ENCODE data around the gene NME7. TPM values are rescaled to one million over a fixed set of nuclear protein-coding genes. Genes with fewer than 3 reads are reported as not detected.
A peak's percentile ranks its signal among the peaks of the same experiment; 100 is the strongest.

NME7 gene
- total RNA-seq, 1 donor from 2014 or later = 14.5 TPM

- no peak for TF ChIP-seq CTCF (IDR thresholded peaks at IDR 0.05)
- Mint-ChIP-seq H3K27ac (no peak within 1 kb of the TSS), H3K4me1 (peaks cover 18% of the 10 kb centered on the region), H3K36me3 (ENCODE audit: low read depth) (no peaks in the 10 kb centered on the region), H3K4me3 (peak within 1 kb of the TSS; percentile 89), H3K9me3 (no peaks in the 10 kb centered on the region), H3K27me3 (peaks cover 35% of the 10 kb centered on the region)
- DNase-seq (peak; percentile 77), ATAC-seq (ENCODE audit: low read depth) (peak; percentile 95)
- intact Hi-C loops (cut with micrococcal nuclease) = loop anchor here (1.0 to 10.0 kb wide), 5 partner anchors 261 to 1172 kb away; partner anchors contain the start of genes DCAF6, KIFAP3, MPC2 and NME7
- ChIA-PET CTCF (no interaction called here), POLR2A (no interaction called here)
Measured at GRCh38 chr1:169106095-169106920, 261.3 kb downstream of the NME7 start, which contains the start of gene ATP1B1. Gene ATP1B1, plus strand, starts transcription at chr1:169106690. Its CDS starts 140 bp downstream, at chr1:169106830.

DNA sequence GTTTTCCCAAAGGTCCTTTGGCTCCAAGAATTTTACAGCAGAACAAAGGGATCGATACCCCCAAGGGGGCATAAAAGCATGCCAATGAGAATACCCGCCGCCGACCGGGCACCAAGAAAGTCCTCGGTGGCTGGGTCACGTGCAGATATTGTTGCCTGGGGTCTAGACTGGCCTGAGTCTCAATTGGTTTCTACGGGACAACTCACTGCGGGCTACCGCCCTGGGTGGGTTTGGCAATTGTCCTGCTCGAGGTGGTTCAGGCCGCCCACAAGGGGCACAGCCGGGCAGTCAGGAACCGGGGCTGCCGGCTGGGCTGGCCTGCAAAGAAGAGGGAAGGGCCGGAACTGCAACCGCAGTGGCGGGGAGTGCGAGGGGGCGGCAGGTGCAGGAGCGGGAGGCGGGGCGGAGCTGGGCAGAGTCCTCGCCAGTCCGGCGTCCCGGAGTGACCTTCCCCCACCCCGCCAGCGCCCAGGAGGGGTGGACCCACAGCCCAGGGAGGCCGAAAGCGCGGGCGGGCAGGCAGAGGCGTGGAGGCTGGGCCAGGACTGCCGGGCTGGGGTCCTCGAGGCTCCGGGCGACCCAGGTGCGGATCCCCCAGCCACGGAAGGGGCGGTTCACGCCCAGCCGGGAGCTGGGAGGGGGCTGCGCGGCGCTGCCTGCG, 262.0 kb downstream of the NME7 start:
- ChIA-PET POLR2A (no interaction called here), CTCF (no interaction called here)
- H3K4me1 Mint-ChIP-seq = peaks cover 18% of the 10 kb centered on the region
- H3K9me3 Mint-ChIP-seq = no peaks in the 10 kb centered on the region
- H3K27ac Mint-ChIP-seq = no peak overlapping the region
- no peaks in the 10 kb centered on the region for H3K36me3 Mint-ChIP-seq (ENCODE audit: low read depth)
- intact Hi-C loops (cut with micrococcal nuclease) = loop anchor here (1.0 to 10.0 kb wide), 5 partner anchors 262 to 1171 kb away; partner anchors contain the start of genes DCAF6, KIFAP3, MPC2 and NME7
- H3K27me3 Mint-ChIP-seq = peaks cover 36% of the 10 kb centered on the region
- peak overlapping the region; percentile 78 for H3K4me3 Mint-ChIP-seq
- DNase-seq = no peak
- TF ChIP-seq CTCF (IDR thresholded peaks at IDR 0.05) = no peak
- ATAC-seq (ENCODE audit: low read depth) = peak; percentile 28

DNA sequence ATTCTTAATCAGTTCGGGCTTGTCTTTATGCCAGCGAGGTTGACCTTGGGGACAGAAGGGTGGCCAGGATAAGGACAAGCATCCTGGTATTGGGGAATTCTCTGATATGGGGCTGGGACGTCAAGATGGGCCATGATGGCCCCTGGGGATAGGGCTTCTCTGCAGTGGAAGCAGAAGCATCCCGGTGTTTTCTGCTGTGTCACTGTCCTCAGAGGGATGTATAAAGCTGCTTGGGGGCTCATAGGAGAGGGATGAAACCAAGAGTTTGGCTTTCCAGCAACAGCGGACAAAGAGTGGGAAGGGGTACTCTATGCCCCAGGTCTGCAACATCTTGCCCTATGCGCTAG, 262.5 kb downstream of the NME7 start:
- peaks cover 18% of the 10 kb centered on the region for H3K4me1 Mint-ChIP-seq
- peaks cover 31% of the 10 kb centered on the region for H3K27me3 Mint-ChIP-seq
- ATAC-seq (ENCODE audit: low read depth) (no peak), DNase-seq (no peak)
- H3K9me3 Mint-ChIP-seq = no peaks in the 10 kb centered on the region
- no peaks in the 10 kb centered on the region for H3K36me3 Mint-ChIP-seq (ENCODE audit: low read depth)
- no peak overlapping the region for H3K27ac Mint-ChIP-seq
- CTCF ChIA-PET = no interaction called here
- H3K4me3 Mint-ChIP-seq = peak overlapping the region; percentile 78
- intact Hi-C loops (cut with micrococcal nuclease) = loop anchor here (5.0 to 10.0 kb wide), 3 partner anchors 760 to 1170 kb away; partner anchors contain the start of genes DCAF6, KIFAP3 and MPC2
- no peak for TF ChIP-seq CTCF (IDR thresholded peaks at IDR 0.05)
- POLR2A ChIA-PET = no interaction called here

DNA sequence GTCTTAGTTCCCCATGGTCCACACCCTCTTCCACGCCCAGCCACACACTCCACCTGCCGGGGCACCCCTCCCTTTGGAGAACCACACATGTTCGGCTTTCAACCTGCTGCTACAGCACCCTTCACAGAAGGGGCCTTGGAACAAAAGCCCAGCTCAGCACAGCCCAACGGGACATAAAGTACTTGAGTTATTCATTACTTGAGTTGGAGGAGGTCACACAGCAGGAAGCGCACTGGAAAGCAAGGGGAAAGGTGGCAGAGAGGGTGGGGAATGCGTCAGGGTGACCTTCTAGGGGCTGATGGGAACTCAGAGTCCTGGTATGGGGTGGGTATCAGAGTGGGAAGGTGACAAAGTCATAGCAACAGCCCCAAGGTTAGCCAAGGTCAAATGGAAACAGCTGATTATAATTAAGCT, 264.1 kb downstream of the NME7 start:
- TF ChIP-seq CTCF (IDR thresholded peaks at IDR 0.05) = no peak
- H3K36me3 Mint-ChIP-seq (ENCODE audit: low read depth) = no peaks in the 10 kb centered on the region
- H3K4me3 Mint-ChIP-seq = no peak overlapping the region
- no peak for ATAC-seq (ENCODE audit: low read depth)
- peaks cover 18% of the 10 kb centered on the region for H3K4me1 Mint-ChIP-seq
- intact Hi-C loops (cut with micrococcal nuclease) = loop anchor here (10.0 kb wide), 2 partner anchors 759 to 1169 kb away; partner anchors contain the start of genes DCAF6 and MPC2
- POLR2A ChIA-PET = no interaction called here
- peaks cover 27% of the 10 kb centered on the region for H3K27me3 Mint-ChIP-seq
- CTCF ChIA-PET = no interaction called here
- no peak for DNase-seq
- H3K27ac Mint-ChIP-seq = no peak overlapping the region
- no peaks in the 10 kb centered on the region for H3K9me3 Mint-ChIP-seq

DNA sequence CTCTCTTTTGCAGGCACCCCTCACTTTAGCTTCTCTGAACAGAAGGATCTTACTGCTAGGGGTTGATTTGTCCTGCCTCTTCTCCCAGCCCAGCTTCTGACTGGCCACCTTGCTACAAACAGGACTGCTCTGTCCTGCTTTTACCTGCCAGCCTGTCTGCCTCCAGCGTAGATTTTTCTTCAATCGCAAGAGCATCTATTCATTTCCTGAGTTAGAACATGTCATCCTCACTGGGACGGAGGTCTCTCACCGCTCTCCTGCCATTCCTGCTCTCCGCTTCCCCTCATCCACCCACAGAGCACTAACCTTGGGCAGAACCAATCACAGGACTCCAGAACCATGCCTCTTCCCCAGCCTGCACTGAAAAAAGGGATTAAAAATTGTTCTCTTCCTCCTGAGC, 264.6 kb downstream of the NME7 start:
- Mint-ChIP-seq H3K4me1 (peaks cover 16% of the 10 kb centered on the region), H3K9me3 (no peaks in the 10 kb centered on the region), H3K27me3 (peaks cover 28% of the 10 kb centered on the region), H3K27ac (no peak overlapping the region), H3K4me3 (no peak overlapping the region), H3K36me3 (ENCODE audit: low read depth) (no peaks in the 10 kb centered on the region)
- ChIA-PET POLR2A (no interaction called here), CTCF (no interaction called here)
- DNase-seq = no peak
- intact Hi-C loops (cut with micrococcal nuclease) = loop anchor here (10.0 kb wide), 2 partner anchors 758 to 1168 kb away; partner anchors contain the start of genes DCAF6 and MPC2
- TF ChIP-seq CTCF (IDR thresholded peaks at IDR 0.05) = no peak
- no peak for ATAC-seq (ENCODE audit: low read depth)

Data from activated B cell treated with CpG ODN at 0.5 μM for 24 hours (primary cell).